ENCODE data around the gene GOSR2.

DNA sequence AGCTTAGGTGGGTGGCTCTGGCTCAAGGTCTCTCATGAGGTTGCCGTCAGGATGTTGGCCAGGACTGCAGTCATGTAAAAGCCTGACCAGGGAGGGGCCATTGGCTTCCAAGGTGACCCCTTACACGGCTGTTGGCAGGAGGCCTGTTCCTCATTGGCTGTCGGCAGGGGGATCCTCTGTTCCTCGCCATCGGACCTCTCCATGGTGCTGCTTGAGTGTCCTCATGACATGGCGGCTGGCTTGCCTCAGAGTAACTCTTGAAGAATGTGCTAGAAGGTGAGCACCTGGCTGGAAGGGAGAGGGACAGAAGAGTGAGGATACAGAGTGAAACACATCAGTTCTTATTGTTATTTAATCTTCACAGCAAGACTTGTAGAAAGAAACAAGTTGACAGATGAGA lies 60.8 kb downstream of the GOSR2 start:
- no peak for TF ChIP-seq ELF4 (IDR thresholded peaks at IDR 0.05)
- TF ChIP-seq BHLHE40 (IDR thresholded peaks at IDR 0.05; ENCODE audit: borderline replicate concordance): no peak
- no peak for TF ChIP-seq FOXA1 (IDR thresholded peaks at IDR 0.05)
- no peak for TF ChIP-seq ZNF384 (IDR thresholded peaks at IDR 0.05)
- TF ChIP-seq NFRKB (IDR thresholded peaks at IDR 0.05): no peak
- no peak for TF ChIP-seq ARNT (IDR thresholded peaks at IDR 0.05)
- no peak for TF ChIP-seq TARDBP (IDR thresholded peaks at IDR 0.05)
- TF ChIP-seq FOXK2 (IDR thresholded peaks at IDR 0.05): no peak
- TF ChIP-seq CTBP1 (IDR thresholded peaks at IDR 0.05; ENCODE audit: borderline replicate concordance): no peak
- TF ChIP-seq L3MBTL2 (conservative IDR thresholded peaks at IDR 0.05): no peak
- TF ChIP-seq HDGF (IDR thresholded peaks at IDR 0.05; ENCODE audit: borderline replicate concordance): no peak
- no peak for TF ChIP-seq SUZ12 (IDR thresholded peaks at IDR 0.05)
